Gastroesophageal sphincter (tissue), 4 donors: Measurements from ENCODE around the gene USP37. TPM values are rescaled to one million over a fixed set of nuclear protein-coding genes. Genes with fewer than 3 reads are reported as not detected.

Source experiments
- ATAC-seq: fragments of 150-250 bp; one replicate; pipeline ENCODE4 v1.9.1; 2016; ENCODE audit warnings: mild to moderate bottlenecking, moderate library complexity
- H3K27ac ChIP-seq, 4 donors: fragments of 200-600 bp; sonication (generic) in 3 of 4; 1 replicate in 3 of 4; 2 replicates in 1 of 4; pipeline ENCODE4 v1.5.1; 2016 to 2019
- H3K27me3 ChIP-seq: fragments of 200-600 bp; sonication (generic); one replicate; pipeline ENCODE4 v1.5.1; 2019
- H3K36me3 ChIP-seq, 2 donors: fragments of 200-600 bp; sonication (generic); one replicate each; pipeline ENCODE4 v1.5.1; 2019; ENCODE audit warnings: control low read depth in 1 of 2
- H3K4me1 ChIP-seq, 3 donors: fragments of 200-600 bp; sonication (generic); 1 replicate in 2 of 3; 2 replicates in 1 of 3; pipeline ENCODE4 v1.5.1; 2016 to 2019; ENCODE audit warnings: control low read depth in 2 of 3
- H3K4me3 ChIP-seq, 2 donors: fragments of 200-600 bp; sonication (generic); one replicate each; pipeline ENCODE4 v1.5.1; 2019; ENCODE audit warnings: mild to moderate bottlenecking in 1 of 2, moderate library complexity in 1 of 2
- H3K9me3 ChIP-seq, 3 donors: fragments of 200-600 bp; sonication (generic); one replicate each; pipeline ENCODE4 v1.5.1; 2017 to 2019; ENCODE audit warnings: control low read depth in 2 of 3
- CTCF ChIP-seq, 4 experiments: fragments of 200-600 bp in 2 of 4; fragments of 450-650 bp in 2 of 4; sonication (generic) in 1 of 4; IDR thresholded peaks; one replicate each; pipeline ENCODE4 v1.5.1; 2017 to 2019; ENCODE audit warnings: antibody characterized with exemption in 4 of 4, mild to moderate bottlenecking in 2 of 4, moderate library complexity in 2 of 4
- EP300 ChIP-seq: sonication (generic); formaldehyde crosslinking; IDR thresholded peaks from one replicate; pipeline ENCODE4 v1.6.1; 2017; ENCODE audit warnings: antibody characterized with exemption, mild to moderate bottlenecking
- POLR2A ChIP-seq, 2 donors: fragments of 450-650 bp; IDR thresholded peaks; one replicate each; pipeline ENCODE4 v1.6.1; 2017; ENCODE audit warnings: antibody characterized with exemption in 2 of 2, mild to moderate bottlenecking in 2 of 2, moderate library complexity in 1 of 2
- POLR2AphosphoS5 ChIP-seq: sonication (generic); formaldehyde crosslinking; IDR thresholded peaks from one replicate; pipeline ENCODE4 v1.6.1; 2017; ENCODE audit warnings: antibody characterized with exemption
- WGBS, 2 donors: methylation state at CpG; one replicate each; pipeline ENCODE4 v1.1.5; 2018; ENCODE audit warnings: low coverage in 1 of 2; 5-methylcytosine and 5-hydroxymethylcytosine counted together
- total RNA-seq, 4 donors: library from RNA; depleted of rRNA; stranded (reverse); fragments of >200 nt; gene quantifications; one replicate each; pipeline ENCODE4 v1.1.0, GENCODE V29; 2016

USP37 gene
- total RNA-seq, 4 donors from 2014 or later = 8.3 to 17.4 (median 9.0) TPM

DNA sequence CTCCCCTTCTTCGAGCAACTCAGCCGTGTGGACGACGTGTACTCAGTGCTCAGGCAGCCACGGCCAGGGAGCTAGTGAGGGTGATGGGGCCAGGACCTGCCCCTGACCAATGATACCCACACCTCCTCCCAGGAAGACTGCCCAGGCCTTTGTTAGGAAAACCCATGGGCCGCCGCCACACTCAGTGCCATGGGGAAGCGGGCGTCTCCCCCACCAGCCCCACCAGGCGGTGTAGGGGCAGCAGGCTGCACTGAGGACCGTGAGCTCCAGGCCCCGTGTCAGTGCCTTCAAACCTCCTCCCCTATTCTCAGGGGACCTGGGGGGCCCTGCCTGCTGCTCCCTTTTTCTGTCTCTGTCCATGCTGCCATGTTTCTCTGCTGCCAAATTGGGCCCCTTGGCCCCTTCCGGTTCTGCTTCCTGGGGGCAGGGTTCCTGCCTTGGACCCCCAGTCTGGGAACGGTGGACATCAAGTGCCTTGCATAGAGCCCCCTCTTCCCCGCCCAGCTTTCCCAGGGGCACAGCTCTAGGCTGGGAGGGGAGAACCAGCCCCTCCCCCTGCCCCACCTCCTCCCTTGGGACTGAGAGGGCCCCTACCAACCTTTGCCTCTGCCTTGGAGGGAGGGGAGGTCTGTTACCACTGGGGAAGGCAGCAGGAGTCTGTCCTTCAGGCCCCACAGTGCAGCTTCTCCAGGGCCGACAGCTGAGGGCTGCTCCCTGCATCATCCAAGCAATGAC is 163.6 kb downstream of the USP37 start:
- Histone ChIP-seq H3K27me3 (no peaks in the 10 kb centered on the region), H3K36me3 (peaks cover 0 to 45% of the 10 kb centered on the region in 2 donors), H3K4me3 (no peak overlapping the region), H3K9me3 (no peaks in the 10 kb centered on the region), H3K4me1 (peaks cover 5 to 71% (median 45%) of the 10 kb centered on the region in 3 donors), H3K27ac (peak overlapping the region in 3 of 4 donors; percentile 87 to 95 (median 88))
- TF ChIP-seq POLR2AphosphoS5 = no peak
- no peak for TF ChIP-seq CTCF (IDR thresholded peaks at IDR 0.05)
- no peak for TF ChIP-seq POLR2A (IDR thresholded peaks at IDR 0.05)
- no peak for TF ChIP-seq EP300
- WGBS, 2 donors = 20% methylated on average over 1 of the region's 16 CpGs; no CpG with 5 or more reads in 1 of the 2 donors
- no peak for ATAC-seq

DNA sequence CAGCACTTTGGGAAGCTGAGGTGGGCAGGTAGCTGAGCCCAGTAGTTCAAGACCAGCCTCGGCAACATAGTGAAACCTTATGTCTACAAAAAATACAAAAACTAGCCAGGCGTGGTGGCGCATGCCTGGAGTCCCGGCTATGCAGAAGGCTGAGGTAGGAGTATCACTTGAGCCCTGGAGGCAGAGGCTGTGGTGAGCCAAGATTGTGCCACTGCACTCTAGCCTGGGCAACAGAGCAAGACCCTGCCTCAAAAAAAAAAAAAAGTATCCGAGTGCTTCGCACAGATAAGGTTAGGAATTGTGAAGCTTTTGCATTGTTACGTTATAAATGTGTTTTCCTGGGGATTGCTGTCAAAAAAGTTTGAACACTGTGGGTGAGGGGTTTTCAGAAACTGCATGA is 164.3 kb downstream of the USP37 start:
- Histone ChIP-seq H3K4me1 (peaks cover 5 to 75% (median 45%) of the 10 kb centered on the region in 3 donors), H3K27me3 (no peaks in the 10 kb centered on the region), H3K9me3 (no peaks in the 10 kb centered on the region), H3K27ac (peak overlapping the region in 3 of 4 donors; percentile 87 to 100 (median 88)), H3K4me3 (no peak overlapping the region), H3K36me3 (peaks cover 0 to 45% of the 10 kb centered on the region in 2 donors)
- 65 to 67% methylated on average over 6 to 7 of the region's 7 CpGs for WGBS, 2 donors
- no peak for ATAC-seq
- TF ChIP-seq POLR2A (IDR thresholded peaks at IDR 0.05) (no peak), CTCF (IDR thresholded peaks at IDR 0.05) (no peak), EP300 (no peak), POLR2AphosphoS5 (no peak)

- Histone ChIP-seq H3K4me1 (peaks cover 5 to 82% (median 45%) of the 10 kb centered on the region in 3 donors), H3K9me3 (no peaks in the 10 kb centered on the region), H3K4me3 (peak overlapping the region in 1 of 2 donors; percentile 85), H3K27ac (peak overlapping the region in 3 of 4 donors; percentile 97 to 100 (median 100)), H3K36me3 (peaks cover 0 to 45% of the 10 kb centered on the region in 2 donors), H3K27me3 (no peaks in the 10 kb centered on the region)
- ATAC-seq = no peak
- TF ChIP-seq EP300 (no peak), POLR2A (IDR thresholded peaks at IDR 0.05) (no peak), CTCF (IDR thresholded peaks at IDR 0.05) (no peak), POLR2AphosphoS5 (no peak)
- 80% methylated on average over 1 of the region's 26 CpGs; no CpG with 5 or more reads in 1 of the 2 donors for WGBS, 2 donors
These were observed 165.2 kb downstream of the USP37 start for GRCh38 chr2:218402911-218403411.

GRCh38 chr2:218402491-218402901 is 165.7 kb downstream of the USP37 start:
- no peaks in the 10 kb centered on the region for H3K27me3 ChIP-seq
- peak overlapping the region in 3 of 4 donors; percentile 97 to 100 (median 100) for H3K27ac ChIP-seq
- no peak for ATAC-seq
- H3K4me1 ChIP-seq = peaks cover 5 to 82% (median 45%) of the 10 kb centered on the region in 3 donors
- WGBS, 2 donors = 33% methylated on average over 5 of the region's 8 CpGs; no CpG with 5 or more reads in 1 of the 2 donors
- no peak for TF ChIP-seq POLR2A (IDR thresholded peaks at IDR 0.05)
- TF ChIP-seq POLR2AphosphoS5 = no peak
- TF ChIP-seq CTCF (IDR thresholded peaks at IDR 0.05) = no peak
- no peak for TF ChIP-seq EP300
- H3K9me3 ChIP-seq = no peaks in the 10 kb centered on the region
- peak overlapping the region in 1 of 2 donors; percentile 85 for H3K4me3 ChIP-seq
- H3K36me3 ChIP-seq = peaks cover 0 to 45% of the 10 kb centered on the region in 2 donors
